Pancreas (tissue), 10 donors: ENCODE data around the gene SBF1. TPM values are rescaled to one million over a fixed set of nuclear protein-coding genes. Genes with fewer than 3 reads are reported as not detected.

Source experiments
- ATAC-seq, 4 donors: fragments of 200-7000 bp; cut with Tn5 transposase; one replicate each; pipeline versions ENCODE4 v1.8.0 to v1.9.1; 2020; ENCODE audit warnings: mild to moderate bottlenecking in 4 of 4, moderate library complexity in 4 of 4
- DNase-seq, 6 donors: peaks; one replicate each; pipeline ENCODE4 v3.0.0-alpha.2; 2020
- FAIRE-seq: peaks from 2 replicates; lab custom pipeline; 2012; peaks lifted over from hg19 to GRCh38; lab: Jason Lieb, UNC
- H3K27ac ChIP-seq, 4 donors: fragments of 200-600 bp; sonication (generic); 1 replicate in 3 of 4; 2 replicates in 1 of 4; pipeline versions ENCODE4 v1.5.0 to v1.8.0; 2020
- H3K27me3 ChIP-seq, 4 donors: fragments of 200-600 bp; one replicate each; pipeline ENCODE4 v1.8.0; 2021
- H3K36me3 ChIP-seq, 3 donors: fragments of 200-600 bp; sonication (generic) in 1 of 3; one replicate each; pipeline versions ENCODE4 v1.5.0 to v1.8.0; 2020 to 2021
- H3K4me1 ChIP-seq, 3 donors: fragments of 200-600 bp; one replicate each; pipeline ENCODE4 v1.8.0; 2021
- H3K4me3 ChIP-seq, 4 donors: fragments of 200-600 bp; sonication (generic) in 2 of 4; one replicate each; pipeline versions ENCODE4 v1.5.0 to v1.8.0; 2020 to 2021
- H3K9me3 ChIP-seq, 4 donors: fragments of 200-600 bp; one replicate each; pipeline ENCODE4 v1.8.0; 2021
- CTCF ChIP-seq, 4 donors: fragments of 200-600 bp; sonication (generic) in 3 of 4; IDR thresholded peaks; one replicate each; pipeline versions ENCODE4 v1.5.0 to v1.8.0; 2021; ENCODE audit warnings: antibody characterized with exemption in 4 of 4
- WGBS, 2 donors: extraction: QIAGEN DNeasy Blood & Tissue Kit; methylation state at CpG; one replicate each; pipeline ENCODE4 v1.1.7; 2013; 5-methylcytosine and 5-hydroxymethylcytosine counted together
- intact Hi-C, 3 donors: fragments of 100-400 bp; cut with DNase I; formaldehyde crosslinking; loops; one replicate each; pipeline versions ENCODE4 v1.11.1 to v1.14.2; 2022
- polyA plus RNA-seq, 2 donors: library from polyadenylated mRNA; stranded (reverse); fragments of 200-250 nt; gene quantifications; one replicate each; pipeline ENCODE4 v1.2.3, GENCODE V29; 2013
- total RNA-seq, 6 donors: library from RNA; stranded (reverse); fragmentation: NEBNext Ultra II Directional in 4 of 6; extraction: Animal tissue kit (Norgen Biotek cat#: 25700) in 4 of 6; gene quantifications; one replicate each; pipeline versions ENCODE4 v1.2.1 to v1.2.4, GENCODE V29; 2021 to 2023
- donor health status: healthy with polysubstance abuse.
- donor health status: DM: no; HTN: no; CAD: no; lungs with moderate emphysema.
- donor health status: DM: no; HTN: no; CAD: no.
- donor health status: control.
- donor health status: control.
- donor health status: Bipolar disorder and iron deficiency.
- donor health status: DM: yes; HTN: yes; CAD: no.
- donor health status: DM: no; HTN: no; CAD: no.
- donor health status: DM: no; HTN: no; CAD: no.
- donor health status: DM: yes; HTN: yes; CAD: no.

SBF1 gene
- total and polyA plus RNA-seq, 8 donors: 36.8 to 76.5 (median 56.1) TPM

GRCh38 chr22:50463188-50463900 lies 11.5 kb downstream of the SBF1 start:
- Histone ChIP-seq H3K4me1 (no peaks in the 10 kb centered on the region), H3K27ac (no peak overlapping the region), H3K36me3 (peaks cover 9 to 89% (median 74%) of the 10 kb centered on the region in 3 donors), H3K27me3 (no peaks in the 10 kb centered on the region), H3K4me3 (no peak overlapping the region), H3K9me3 (no peaks in the 10 kb centered on the region)
- 92 to 93% methylated on average over 28 of the region's 28 CpGs for WGBS, 2 donors
- intact Hi-C loops: loop anchor here in 1 of 3 donors (10.0 kb wide), 1 partner anchor 49 kb away; no protein-coding TSS in a partner anchor
- ATAC-seq (no peak), DNase-seq (no peak), FAIRE-seq (no peak)
- TF ChIP-seq CTCF (IDR thresholded peaks at IDR 0.05): no peak

- peaks cover 9 to 81% (median 72%) of the 10 kb centered on the region in 3 donors for H3K36me3 ChIP-seq
- no peak for TF ChIP-seq CTCF (IDR thresholded peaks at IDR 0.05)
- ATAC-seq: no peak
Measured at GRCh38 chr22:50461979-50462540, 12.8 kb downstream of the SBF1 start.

GRCh38 chr22:50461536-50461935 lies 13.3 kb downstream of the SBF1 start:
- 95 to 96% methylated on average over 24 to 26 of the region's 26 CpGs for WGBS, 2 donors
- TF ChIP-seq CTCF (IDR thresholded peaks at IDR 0.05): no peak
- no peaks in the 10 kb centered on the region for H3K4me1 ChIP-seq
- DNase-seq (no peak), FAIRE-seq (no peak), ATAC-seq (no peak)
- intact Hi-C loops: loop anchor here in 1 of 3 donors (10.0 kb wide), 1 partner anchor 47 kb away; no protein-coding TSS in a partner anchor
- H3K27me3 ChIP-seq: no peaks in the 10 kb centered on the region
- H3K36me3 ChIP-seq: peaks cover 9 to 77% (median 70%) of the 10 kb centered on the region in 3 donors
- no peaks in the 10 kb centered on the region for H3K9me3 ChIP-seq
- no peak overlapping the region for H3K27ac ChIP-seq
- no peak overlapping the region for H3K4me3 ChIP-seq

More at GRCh38 chr22:50461979-50462540, 12.8 kb downstream of the SBF1 start:
- H3K27ac ChIP-seq: no peak overlapping the region
- intact Hi-C loops: loop anchor here in 1 of 3 donors (10.0 kb wide), 1 partner anchor 47 kb away; no protein-coding TSS in a partner anchor
- FAIRE-seq: no peak
- no peak overlapping the region for H3K4me3 ChIP-seq
- DNase-seq: no peak
- H3K9me3 ChIP-seq: no peaks in the 10 kb centered on the region
- H3K4me1 ChIP-seq: no peaks in the 10 kb centered on the region
- WGBS, 2 donors: 94 to 95% methylated on average over 30 of the region's 30 CpGs
- no peaks in the 10 kb centered on the region for H3K27me3 ChIP-seq

- H3K4me1 ChIP-seq: no peaks in the 10 kb centered on the region
- no peaks in the 10 kb centered on the region for H3K9me3 ChIP-seq
- H3K4me3 ChIP-seq: no peak overlapping the region
- DNase-seq: no peak
- FAIRE-seq: no peak
- no peak for ATAC-seq
- WGBS, 2 donors: 94 to 96% methylated on average over 17 of the region's 17 CpGs
- intact Hi-C loops: loop anchor here in 1 of 3 donors (10.0 kb wide), 1 partner anchor 46 kb away; no protein-coding TSS in a partner anchor
- no peak overlapping the region for H3K27ac ChIP-seq
- H3K36me3 ChIP-seq: peaks cover 8 to 77% (median 67%) of the 10 kb centered on the region in 3 donors
- TF ChIP-seq CTCF (IDR thresholded peaks at IDR 0.05): no peak
- H3K27me3 ChIP-seq: no peaks in the 10 kb centered on the region
Measured at GRCh38 chr22:50460938-50461337, 13.9 kb downstream of the SBF1 start.
